HPDE6-E6E7 (cell line): Measurements from ENCODE around the gene RESF1.
A peak's percentile ranks its signal among the peaks of the same experiment; 100 is the strongest.
"Not testable (repeated sequence)": the region's sequence is repeated elsewhere in the genome, so short reads cannot be mapped to it uniquely, and the experiment has no call there.

ENCODE experiments used
- DNase-seq: peaks from one replicate; pipeline ENCODE4 v3.0.0; 2011; ENCODE audit warnings: missing footprints; ENCODE audit errors: extremely low spot score

Gene RESF1

GRCh38 chr12:31959161-31959700, at the start of gene RESF1:
Gene RESF1, plus strand, starts transcription at chr12:31959415. Its CDS starts 21,541 bp downstream, at chr12:31980956.
- peak; percentile 73 for DNase-seq

- no peak for DNase-seq
These were observed 44.3 kb upstream of the RESF1 start for GRCh38 chr12:31914927-31915326.

- no peak for DNase-seq
These were observed 43.8 kb upstream of the RESF1 start for GRCh38 chr12:31915446-31915845.

- DNase-seq: no peak
These were observed 36.7 kb upstream of the RESF1 start for GRCh38 chr12:31922341-31923062.

- DNase-seq: no peak
These were observed 36.2 kb upstream of the RESF1 start for GRCh38 chr12:31923063-31923412.

GRCh38 chr12:31928246-31929026, 30.8 kb upstream of the RESF1 start:
- DNase-seq: no peak

GRCh38 chr12:31929027-31929526, 30.1 kb upstream of the RESF1 start:
- no peak for DNase-seq

GRCh38 chr12:31931796-31932715, 27.2 kb upstream of the RESF1 start:
- DNase-seq: no peak

- DNase-seq: peak; percentile 50
These were observed 14.9 kb upstream of the RESF1 start for GRCh38 chr12:31944299-31944698.

- DNase-seq: no peak
These were observed 11.2 kb upstream of the RESF1 start for GRCh38 chr12:31947971-31948370.

GRCh38 chr12:31948697-31949359, 10.4 kb upstream of the RESF1 start:
- DNase-seq: not testable (repeated sequence)

GRCh38 chr12:31950088-31950487, 9.1 kb upstream of the RESF1 start:
- no peak for DNase-seq

GRCh38 chr12:31950492-31950891, 8.7 kb upstream of the RESF1 start:
- DNase-seq: no peak

- no peak for DNase-seq
These were observed 8.2 kb upstream of the RESF1 start for GRCh38 chr12:31951008-31951407.

- DNase-seq: no peak
These were observed 7.3 kb upstream of the RESF1 start for GRCh38 chr12:31951939-31952338.

- DNase-seq: no peak
These were observed 6.8 kb upstream of the RESF1 start for GRCh38 chr12:31952418-31952817.

- DNase-seq: no peak
These were observed 4.0 kb upstream of the RESF1 start for GRCh38 chr12:31954925-31955858.

- no peak for DNase-seq
These were observed 550 bp upstream of the RESF1 start for GRCh38 chr12:31958569-31959160.

- DNase-seq: peak; percentile 21
These were observed 631 bp downstream of the RESF1 start for GRCh38 chr12:31959701-31960391.
